Measurements from ENCODE around the gene KDM6B.
A peak's percentile ranks its signal among the peaks of the same experiment; 100 is the strongest.

Gene KDM6B

DNA sequence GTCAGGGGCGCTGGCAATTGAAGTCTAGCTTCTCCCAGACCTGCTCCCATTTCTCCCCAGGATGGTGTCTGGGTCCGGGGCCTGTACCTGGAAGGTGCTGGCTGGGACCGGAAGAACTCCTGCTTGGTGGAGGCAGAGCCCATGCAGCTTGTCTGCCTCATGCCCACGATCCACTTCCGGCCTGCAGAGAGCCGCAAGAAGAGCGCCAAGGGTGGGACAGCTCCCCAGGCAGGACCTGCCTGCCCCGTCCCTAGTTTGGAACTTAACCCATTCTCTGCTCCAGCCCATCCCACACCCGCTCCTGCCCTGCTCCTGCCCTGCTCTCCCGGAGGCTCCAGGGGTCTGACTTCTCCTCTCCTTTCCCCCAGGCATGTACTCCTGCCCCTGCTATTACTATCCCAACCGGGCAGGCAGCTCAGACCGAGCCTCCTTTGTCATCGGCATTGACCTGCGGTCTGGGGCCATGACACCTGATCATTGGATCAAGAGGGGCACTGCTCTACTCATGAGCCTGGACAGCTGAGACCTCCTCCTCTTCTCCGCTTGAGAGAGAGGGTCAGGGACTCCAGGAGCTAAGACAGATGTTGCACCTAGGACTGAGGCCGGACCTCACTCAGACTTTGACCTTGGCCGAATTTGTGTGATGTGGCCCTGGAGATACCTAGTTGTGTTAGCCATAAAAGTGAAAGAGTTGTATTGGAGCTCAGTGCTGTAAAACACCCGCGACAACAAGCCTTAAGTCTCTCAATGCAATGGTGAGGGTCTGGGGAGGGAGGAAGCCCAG is 814 bp upstream of the KDM6B start:
- Histone ChIP-seq H3K9ac (ENCODE audit: low read length) (peak overlapping the region; percentile 98), H2BK5ac (ENCODE audit: low read depth, low read length, poor library complexity, severe bottlenecking) (no peak overlapping the region), H2BK15ac (ENCODE audit: low read depth, poor library complexity, severe bottlenecking) (no peak overlapping the region), H3K4ac (ENCODE audit: low read depth in 1 of 2, low read length in 2 of 2) (peak overlapping the region in 1 of 2 experiments; percentile 6), H3K4me2 (ENCODE audit: low read length, poor library complexity, severe bottlenecking) (peak overlapping the region; percentile 55), H4K91ac (ENCODE audit: low read length) (no peak overlapping the region), H3K4me3 (ENCODE audit: insufficient read depth in 1 of 2, low read depth in 1 of 2, low read length in 2 of 2) (peak overlapping the region in 1 of 2 experiments; percentile 97), H3K4me1 (ENCODE audit: control insufficient read depth, insufficient read depth, low read depth, low read length) (peaks cover 19% of the 10 kb centered on the region), H3K27ac (ENCODE audit: low read length, poor library complexity, severe bottlenecking) (no peak overlapping the region), H3K36me3 (ENCODE audit: control insufficient read depth in 1 of 2, insufficient read depth in 2 of 2, low read depth in 1 of 2, low read length in 2 of 2) (no peaks in the 10 kb centered on the region), H3K9me3 (ENCODE audit: control insufficient read depth, low read length) (no peaks in the 10 kb centered on the region), H2AK5ac (ENCODE audit: low read length, severe bottlenecking) (no peak overlapping the region), H3K27me3 (ENCODE audit: control insufficient read depth in 1 of 2, insufficient read depth in 1 of 2, low read length in 2 of 2) (peaks cover 19 to 27% of the 10 kb centered on the region in 2 experiments), H4K8ac (ENCODE audit: low read length) (no peak overlapping the region), H3K23ac (ENCODE audit: low read length in 2 of 2) (peak overlapping the region in 1 of 2 experiments; percentile 28), H3K14ac (ENCODE audit: low read length in 2 of 2) (no peak overlapping the region), H2BK120ac (ENCODE audit: low read depth, low read length) (no peak overlapping the region), H3K18ac (ENCODE audit: low read depth in 1 of 2, low read length in 2 of 2) (peak overlapping the region in 1 of 2 experiments; percentile 79), H2BK12ac (ENCODE audit: low read length in 2 of 2) (peak overlapping the region; percentile 43 to 49), H2AFZ (ENCODE audit: low read depth, low read length) (no peak overlapping the region), H3K79me1 (replicated peaks; ENCODE audit: low read length, poor library complexity, severe bottlenecking) (peaks cover 3% of the 10 kb centered on the region)
- whole genome bisulfite sequencing: 61% methylated on average over 19 of the region's 19 CpGs
- no peak for DNase-seq

DNA sequence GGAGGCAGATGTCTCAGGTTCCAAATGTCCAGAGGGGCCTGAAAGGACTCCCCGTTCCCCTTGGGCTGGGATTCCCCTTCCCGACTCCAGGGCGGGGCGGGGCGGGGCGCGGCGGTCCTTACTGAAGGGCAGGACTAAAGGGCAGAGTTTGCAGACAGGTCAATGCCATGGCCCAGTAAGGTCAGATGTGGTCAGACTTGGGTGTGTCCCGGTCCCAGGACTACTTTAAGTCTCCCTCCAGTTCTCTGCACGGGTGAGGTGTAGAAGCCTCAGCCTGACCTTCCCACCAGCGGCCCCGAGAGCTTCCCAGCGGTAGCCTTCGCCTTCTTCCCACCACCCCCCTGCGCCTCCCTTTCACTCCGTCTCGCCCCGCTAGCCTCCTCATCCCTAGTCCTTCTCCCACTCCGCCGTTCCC is 532 bp downstream of the KDM6B start:
- H3K27me3 ChIP-seq (ENCODE audit: control insufficient read depth in 1 of 2, insufficient read depth in 1 of 2, low read length in 2 of 2): peaks cover 19 to 27% of the 10 kb centered on the region in 2 experiments
- peak overlapping the region; percentile 40 to 68 for H3K4ac ChIP-seq (ENCODE audit: low read depth in 1 of 2, low read length in 2 of 2)
- peak overlapping the region; percentile 98 for H3K9ac ChIP-seq (ENCODE audit: low read length)
- no peak overlapping the region for H2BK120ac ChIP-seq (ENCODE audit: low read depth, low read length)
- H4K8ac ChIP-seq (ENCODE audit: low read length): peak overlapping the region; percentile 27
- no peaks in the 10 kb centered on the region for H3K9me3 ChIP-seq (ENCODE audit: control insufficient read depth, low read length)
- peak overlapping the region; percentile 37 to 58 for H3K18ac ChIP-seq (ENCODE audit: low read depth in 1 of 2, low read length in 2 of 2)
- no peaks in the 10 kb centered on the region for H3K36me3 ChIP-seq (ENCODE audit: control insufficient read depth in 1 of 2, insufficient read depth in 2 of 2, low read depth in 1 of 2, low read length in 2 of 2)
- H2AK5ac ChIP-seq (ENCODE audit: low read length, severe bottlenecking): no peak overlapping the region
- H3K4me3 ChIP-seq (ENCODE audit: insufficient read depth in 1 of 2, low read depth in 1 of 2, low read length in 2 of 2): peak overlapping the region; percentile 73 to 97
- peak overlapping the region; percentile 44 for H2BK15ac ChIP-seq (ENCODE audit: low read depth, poor library complexity, severe bottlenecking)
- H3K79me1 ChIP-seq (replicated peaks; ENCODE audit: low read length, poor library complexity, severe bottlenecking): peaks cover 6% of the 10 kb centered on the region
- peak overlapping the region; percentile 20 for H2AFZ ChIP-seq (ENCODE audit: low read depth, low read length)
- peak; percentile 81 for DNase-seq
- H3K14ac ChIP-seq (ENCODE audit: low read length in 2 of 2): peak overlapping the region in 1 of 2 experiments; percentile 2
- peaks cover 30% of the 10 kb centered on the region for H3K4me1 ChIP-seq (ENCODE audit: control insufficient read depth, insufficient read depth, low read depth, low read length)
- no peak overlapping the region for H2BK5ac ChIP-seq (ENCODE audit: low read depth, low read length, poor library complexity, severe bottlenecking)
- H3K27ac ChIP-seq (ENCODE audit: low read length, poor library complexity, severe bottlenecking): no peak overlapping the region
- H2BK12ac ChIP-seq (ENCODE audit: low read length in 2 of 2): peak overlapping the region in 1 of 2 experiments; percentile 65
- peak overlapping the region; percentile 99 for H3K4me2 ChIP-seq (ENCODE audit: low read length, poor library complexity, severe bottlenecking)
- peak overlapping the region in 1 of 2 experiments; percentile 11 for H3K23ac ChIP-seq (ENCODE audit: low read length in 2 of 2)
- no peak overlapping the region for H4K91ac ChIP-seq (ENCODE audit: low read length)
- 0% methylated on average over 15 of the region's 20 CpGs for WGBS

DNA sequence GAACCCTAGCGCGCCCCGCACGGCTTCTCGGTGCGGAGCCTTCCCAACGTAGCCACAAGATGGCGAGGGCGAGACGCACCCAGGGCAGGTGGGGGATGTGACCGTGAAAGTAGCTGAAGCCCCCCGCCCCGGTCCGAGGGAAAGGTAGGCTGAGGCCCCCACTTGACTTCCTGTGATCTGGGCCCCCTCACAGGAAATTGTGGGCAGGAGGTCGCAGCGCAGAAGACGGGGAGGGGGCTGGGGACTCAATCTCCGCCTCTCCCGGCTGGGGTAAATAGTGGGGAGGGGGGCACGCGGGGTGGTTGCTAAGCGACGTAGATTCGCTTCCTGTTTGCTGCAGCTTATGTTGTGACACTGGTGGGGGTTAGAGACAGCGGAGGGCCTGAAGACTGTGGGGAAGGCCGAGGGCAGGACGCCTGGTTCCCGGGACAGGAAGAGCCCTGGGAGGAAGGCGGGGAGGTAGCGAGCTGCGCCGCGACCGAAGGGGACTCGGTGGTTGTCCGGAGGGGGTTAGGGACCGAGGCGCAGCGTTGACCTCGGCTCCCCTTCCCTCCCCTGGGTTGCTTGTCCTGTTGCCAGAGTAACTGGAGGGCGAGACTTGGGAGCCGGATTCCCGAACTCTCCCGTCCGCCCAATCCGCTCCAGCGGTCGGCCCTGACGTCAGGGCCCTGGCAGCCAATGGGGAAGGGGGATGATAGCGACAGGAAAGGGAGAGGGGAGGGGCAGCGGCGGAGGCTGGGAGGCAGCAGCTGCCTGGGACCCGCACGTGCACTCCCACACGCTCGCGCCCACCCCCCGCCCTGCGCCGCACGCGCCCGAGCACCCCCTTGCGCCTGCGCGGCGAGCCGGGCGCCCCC is 1.2 kb downstream of the KDM6B start:
- Histone ChIP-seq H4K8ac (ENCODE audit: low read length) (peak overlapping the region; percentile 27), H2AFZ (ENCODE audit: low read depth, low read length) (no peak overlapping the region), H2BK5ac (ENCODE audit: low read depth, low read length, poor library complexity, severe bottlenecking) (peak overlapping the region; percentile 19), H2BK120ac (ENCODE audit: low read depth, low read length) (no peak overlapping the region), H3K14ac (ENCODE audit: low read length in 2 of 2) (peak overlapping the region in 1 of 2 experiments; percentile 91), H3K4me1 (ENCODE audit: control insufficient read depth, insufficient read depth, low read depth, low read length) (peaks cover 31% of the 10 kb centered on the region), H3K18ac (ENCODE audit: low read depth in 1 of 2, low read length in 2 of 2) (peak overlapping the region; percentile 96 to 99), H3K4me2 (ENCODE audit: low read length, poor library complexity, severe bottlenecking) (peak overlapping the region; percentile 99), H3K36me3 (ENCODE audit: control insufficient read depth in 1 of 2, insufficient read depth in 2 of 2, low read depth in 1 of 2, low read length in 2 of 2) (peaks cover 1 to 3% of the 10 kb centered on the region in 2 experiments), H3K27me3 (ENCODE audit: control insufficient read depth in 1 of 2, insufficient read depth in 1 of 2, low read length in 2 of 2) (peaks cover 18 to 25% of the 10 kb centered on the region in 2 experiments), H2BK15ac (ENCODE audit: low read depth, poor library complexity, severe bottlenecking) (peak overlapping the region; percentile 91), H2BK12ac (ENCODE audit: low read length in 2 of 2) (peak overlapping the region; percentile 34 to 93), H2AK5ac (ENCODE audit: low read length, severe bottlenecking) (no peak overlapping the region), H3K4me3 (ENCODE audit: insufficient read depth in 1 of 2, low read depth in 1 of 2, low read length in 2 of 2) (peak overlapping the region; percentile 75 to 97), H3K4ac (ENCODE audit: low read depth in 1 of 2, low read length in 2 of 2) (peak overlapping the region in 1 of 2 experiments; percentile 91), H3K23ac (ENCODE audit: low read length in 2 of 2) (peak overlapping the region in 1 of 2 experiments; percentile 86), H4K91ac (ENCODE audit: low read length) (peak overlapping the region; percentile 70), H3K9me3 (ENCODE audit: control insufficient read depth, low read length) (no peaks in the 10 kb centered on the region), H3K79me1 (replicated peaks; ENCODE audit: low read length, poor library complexity, severe bottlenecking) (peaks cover 9% of the 10 kb centered on the region), H3K9ac (ENCODE audit: low read length) (peak overlapping the region; percentile 98), H3K27ac (ENCODE audit: low read length, poor library complexity, severe bottlenecking) (peak overlapping the region; percentile 73)
- WGBS: under 1% methylated on average over 51 of the region's 69 CpGs
- DNase-seq: peak; percentile 99

Measured in mesenchymal stem cell (in vitro differentiated cells and primary cell).